ENCODE measurements around the gene WNT3. TPM values are rescaled to one million over a fixed set of nuclear protein-coding genes. Genes with fewer than 3 reads are reported as not detected.

The WNT3 gene
- total and polyA plus RNA-seq, 2 experiments from 2014 or later = 2.7 to 3.4 TPM

- TF ChIP-seq CTCF (conservative IDR thresholded peaks at IDR 0.05; ENCODE audit: low read depth in 2 of 2) = no peak
- TF ChIP-seq NANOG (IDR thresholded peaks at IDR 0.05; ENCODE audit: borderline replicate concordance) = no peak
- no peak for TF ChIP-seq ZNF462 (CRISPR knock-in tag; IDR thresholded peaks at IDR 0.05)
Observed at GRCh38 chr17:46832331-46832821, 13.9 kb upstream of the WNT3 start (continued).

- no peak for DNase-seq (ENCODE audit: low spot score)
- peaks cover 37% of the 10 kb centered on the region for H3K4me1 Mint-ChIP-seq
- H2AFZ ChIP-seq = peak overlapping the region; percentile 66; the same call in 1 of the 2 replicates
- H3K9me3 Mint-ChIP-seq = no peaks in the 10 kb centered on the region; the same call in 2 of the 3 replicates
- peak; percentile 10; the same call in 1 of the 3 replicates for ATAC-seq
- peak overlapping the region; percentile 57 for H3K4me2 ChIP-seq
- H3K4me3 Mint-ChIP-seq = no peak overlapping the region
- no peak overlapping the region for H3K4me3 ChIP-seq
- no peak overlapping the region for H3K27ac Mint-ChIP-seq
- H3K27me3 ChIP-seq (ENCODE audit: insufficient read depth) = no peaks in the 10 kb centered on the region
- no peaks in the 10 kb centered on the region for H3F3A ChIP-seq (replicated peaks; ENCODE audit: low read depth)
- H3K36me3 Mint-ChIP-seq (ENCODE audit: low read depth) = no peaks in the 10 kb centered on the region
- H3K27ac ChIP-seq (ENCODE audit: low read depth) = no peak overlapping the region
- TF ChIP-seq NANOG (IDR thresholded peaks at IDR 0.05; ENCODE audit: borderline replicate concordance) = no peak
- TF ChIP-seq CREB1 (CRISPR knock-in tag; IDR thresholded peaks at IDR 0.05; ENCODE audit: low read depth) = no peak
- no peak for TF ChIP-seq ZNF114 (CRISPR knock-in tag; IDR thresholded peaks at IDR 0.05)
- H3K27me3 Mint-ChIP-seq (ENCODE audit: insufficient read depth, low read depth, poor library complexity) = peaks cover 36% of the 10 kb centered on the region
- peaks cover 7% of the 10 kb centered on the region; the same call in 1 of the 2 replicates for H3K4me1 ChIP-seq (ENCODE audit: insufficient read depth)
- no peaks in the 10 kb centered on the region for H3K79me2 ChIP-seq (replicated peaks; ENCODE audit: insufficient read depth)
- H3K9me2 ChIP-seq (ENCODE audit: insufficient read depth) = no peaks in the 10 kb centered on the region
- no peaks in the 10 kb centered on the region for H4K20me1 ChIP-seq (replicated peaks; ENCODE audit: insufficient read depth)
- H3K36me3 ChIP-seq (ENCODE audit: insufficient read depth) = no peaks in the 10 kb centered on the region
Observed at GRCh38 chr17:46831573-46832330, 13.3 kb upstream of the WNT3 start.
